LNCAP (cell line): ENCODE results near the gene OSBP2.

Experiments used
- TF ChIP-seq, protein P1 (sequence below): fragments of 450-650 bp; IDR thresholded peaks from 2 replicates; pipeline ENCODE4 v1.5.1; 2017; ENCODE audit warnings: mild to moderate bottlenecking

The OSBP2 gene

GRCh38 chr22:30946354-30946753 lies 251.7 kb downstream of the OSBP2 start:
- TF ChIP-seq, protein P1, sequence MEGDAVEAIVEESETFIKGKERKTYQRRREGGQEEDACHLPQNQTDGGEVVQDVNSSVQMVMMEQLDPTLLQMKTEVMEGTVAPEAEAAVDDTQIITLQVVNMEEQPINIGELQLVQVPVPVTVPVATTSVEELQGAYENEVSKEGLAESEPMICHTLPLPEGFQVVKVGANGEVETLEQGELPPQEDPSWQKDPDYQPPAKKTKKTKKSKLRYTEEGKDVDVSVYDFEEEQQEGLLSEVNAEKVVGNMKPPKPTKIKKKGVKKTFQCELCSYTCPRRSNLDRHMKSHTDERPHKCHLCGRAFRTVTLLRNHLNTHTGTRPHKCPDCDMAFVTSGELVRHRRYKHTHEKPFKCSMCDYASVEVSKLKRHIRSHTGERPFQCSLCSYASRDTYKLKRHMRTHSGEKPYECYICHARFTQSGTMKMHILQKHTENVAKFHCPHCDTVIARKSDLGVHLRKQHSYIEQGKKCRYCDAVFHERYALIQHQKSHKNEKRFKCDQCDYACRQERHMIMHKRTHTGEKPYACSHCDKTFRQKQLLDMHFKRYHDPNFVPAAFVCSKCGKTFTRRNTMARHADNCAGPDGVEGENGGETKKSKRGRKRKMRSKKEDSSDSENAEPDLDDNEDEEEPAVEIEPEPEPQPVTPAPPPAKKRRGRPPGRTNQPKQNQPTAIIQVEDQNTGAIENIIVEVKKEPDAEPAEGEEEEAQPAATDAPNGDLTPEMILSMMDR: no peak

GRCh38 chr22:30947173-30947815 lies 252.6 kb downstream of the OSBP2 start:
- TF ChIP-seq, protein P1: no peak

DNA sequence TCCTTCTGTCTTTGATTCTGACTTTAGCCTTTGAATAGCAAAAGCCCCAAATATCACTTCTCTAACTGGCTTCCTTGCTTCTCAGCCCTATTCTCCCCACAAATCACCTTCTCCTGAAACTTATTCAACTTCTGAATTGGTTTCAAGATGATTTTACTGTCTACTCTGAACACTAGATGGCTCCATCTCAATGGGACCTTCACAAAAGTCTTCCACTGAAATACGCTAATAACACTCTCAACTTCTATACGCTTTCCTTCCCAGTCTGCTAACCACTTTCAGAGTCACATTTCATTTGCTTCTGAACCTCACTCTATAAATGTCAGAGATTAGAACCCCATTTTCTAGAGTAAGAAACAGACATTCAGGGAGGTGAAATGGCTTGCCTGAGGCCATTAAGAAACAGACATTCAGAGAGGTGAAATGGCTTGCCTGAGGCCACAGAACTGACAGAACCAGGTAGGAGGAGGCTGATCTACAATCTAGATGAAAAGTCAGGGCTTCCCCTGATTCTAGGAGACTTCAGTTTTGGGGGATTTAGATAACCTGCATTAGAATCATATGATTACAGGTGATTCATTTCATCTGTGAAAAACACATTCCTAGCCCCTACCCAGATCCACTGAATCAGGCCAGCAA lies 253.3 kb downstream of the OSBP2 start:
- TF ChIP-seq, protein P1: peak; percentile 44

- TF ChIP-seq, protein P1: no peak
Measured at GRCh38 chr22:30948930-30949342, 254.3 kb downstream of the OSBP2 start.

DNA sequence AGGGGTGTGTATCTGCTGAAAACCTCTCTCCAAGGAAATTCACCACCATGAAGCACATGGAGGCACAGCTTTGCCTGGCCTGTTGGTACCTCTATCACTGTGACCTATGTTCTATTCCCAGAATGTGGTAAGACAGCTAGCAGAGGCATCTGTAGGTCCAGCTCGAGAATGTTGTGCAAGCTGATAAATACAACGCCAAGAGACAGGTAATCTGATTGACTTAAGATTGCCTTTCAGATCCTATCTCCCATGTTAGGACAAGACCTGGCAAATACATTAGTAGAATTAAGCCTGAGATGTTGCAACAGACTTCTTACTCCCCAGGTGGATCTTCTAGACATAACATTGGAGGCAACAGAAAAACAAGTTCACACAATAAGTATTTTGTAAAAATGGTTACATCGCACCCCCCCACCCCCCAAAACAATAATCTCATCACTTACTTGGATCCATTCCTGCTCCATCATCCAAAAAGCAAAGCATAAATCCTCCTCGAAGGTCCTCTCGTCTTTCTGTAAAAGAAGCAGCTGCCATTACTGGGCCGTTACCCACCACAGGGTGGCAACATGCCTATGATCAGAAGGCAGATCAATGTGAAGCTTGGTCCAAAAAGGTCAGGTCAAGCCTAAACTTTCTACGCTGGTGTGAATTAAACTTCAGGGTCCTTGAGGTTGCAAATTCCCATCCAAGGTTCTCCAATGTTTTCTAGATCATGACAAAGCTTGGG lies 255.4 kb downstream of the OSBP2 start:
- TF ChIP-seq, protein P1: no peak

- TF ChIP-seq, protein P1: no peak
Measured at GRCh38 chr22:30953206-30953605, 258.5 kb downstream of the OSBP2 start.

DNA sequence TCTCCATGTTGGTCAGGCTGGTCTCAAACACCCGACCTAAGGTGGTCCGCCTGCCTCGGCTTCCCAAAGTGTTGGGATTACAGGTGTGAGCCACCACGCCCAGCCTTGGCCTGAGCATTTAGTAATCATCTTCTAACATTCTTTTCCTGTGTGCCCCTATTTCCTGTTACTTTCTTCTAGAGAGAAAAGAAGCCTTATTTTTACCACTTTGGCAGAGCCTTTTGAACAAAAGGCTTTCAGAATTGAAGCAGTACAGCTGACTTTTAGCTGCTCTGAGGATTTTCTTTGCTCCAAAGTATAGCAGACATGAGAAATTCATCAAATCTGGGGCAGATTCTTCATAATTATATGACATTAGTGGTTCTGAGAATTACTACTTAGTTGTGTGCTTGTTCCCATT lies 260.5 kb downstream of the OSBP2 start:
- TF ChIP-seq, protein P1: no peak
